ENCODE measurements around the gene CNOT2. TPM values are rescaled to one million over a fixed set of nuclear protein-coding genes. Genes with fewer than 3 reads are reported as not detected.

CNOT2 gene
- total RNA-seq, 2 experiments from 2014 or later, result 63.3 to 77.7 TPM

DNA sequence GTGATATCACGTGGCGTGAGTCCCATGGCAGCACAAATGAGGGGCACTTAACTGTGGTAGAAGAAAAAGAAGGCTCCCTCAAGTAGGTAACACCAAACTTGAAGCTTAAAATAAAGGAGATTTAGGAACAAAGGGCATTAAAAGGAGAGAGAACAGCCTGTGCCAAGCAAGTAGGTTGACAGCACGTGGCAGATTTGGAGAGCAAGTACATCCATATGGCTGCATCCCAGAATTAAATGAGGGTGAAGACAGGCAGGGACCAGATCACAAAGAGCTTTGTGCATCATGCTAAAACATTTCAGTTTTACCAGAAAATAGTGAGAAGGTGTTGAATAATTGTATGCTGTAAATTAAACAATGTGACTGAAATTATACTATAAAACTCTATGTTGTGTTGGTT is 155.6 kb downstream of the CNOT2 start:
- no peaks in the 10 kb centered on the region for H3K4me1 Mint-ChIP-seq
- DNase-seq, result no peak
- peaks cover 4% of the 10 kb centered on the region for H3K36me3 Mint-ChIP-seq (ENCODE audit: low read depth)
- ATAC-seq, result no peak
- ChIA-PET POLR2A (no interaction called here), CTCF (interaction anchor here (0.5 kb wide), 1 partner anchor 767 kb away, joined by 5 read pairs; no protein-coding TSS in a partner anchor)
- no peaks in the 10 kb centered on the region for H3K27me3 Mint-ChIP-seq
- H3K4me3 Mint-ChIP-seq, result no peak overlapping the region
- intact Hi-C loops (cut with DNase I, micrococcal nuclease), result no loop called here
- no peaks in the 10 kb centered on the region for H3K9me3 Mint-ChIP-seq (ENCODE audit: low read depth)
- H3K27ac Mint-ChIP-seq, result no peak overlapping the region

DNA sequence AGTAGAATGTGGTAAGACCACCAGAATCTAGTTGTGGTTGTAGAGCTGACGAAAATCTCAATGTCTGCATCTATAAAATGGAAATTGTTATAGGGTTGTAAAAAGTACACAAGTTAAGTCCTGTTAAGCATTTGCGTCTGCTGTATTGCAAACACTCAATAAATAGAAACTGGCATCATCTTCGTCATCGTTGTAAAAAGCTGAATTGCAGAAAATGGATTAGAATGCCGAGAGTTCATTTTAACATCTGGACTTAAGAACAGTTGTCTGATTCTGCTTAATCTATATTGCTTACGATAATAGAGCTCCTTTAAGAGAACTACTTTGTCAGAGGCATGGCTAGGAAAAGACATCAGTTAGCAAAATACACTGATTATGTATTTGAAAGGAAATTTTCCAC is 156.1 kb downstream of the CNOT2 start:
- Mint-ChIP-seq H3K27ac (no peak overlapping the region), H3K27me3 (no peaks in the 10 kb centered on the region), H3K9me3 (ENCODE audit: low read depth) (no peaks in the 10 kb centered on the region), H3K4me1 (no peaks in the 10 kb centered on the region), H3K4me3 (no peak overlapping the region), H3K36me3 (ENCODE audit: low read depth) (peaks cover 4% of the 10 kb centered on the region)
- CTCF ChIA-PET, result interaction anchor here (0.5 kb wide), 1 partner anchor 766 kb away, joined by 5 read pairs; no protein-coding TSS in a partner anchor
- intact Hi-C loops (cut with DNase I, micrococcal nuclease), result no loop called here
- POLR2A ChIA-PET, result no interaction called here
- DNase-seq (no peak), ATAC-seq (no peak)

DNA sequence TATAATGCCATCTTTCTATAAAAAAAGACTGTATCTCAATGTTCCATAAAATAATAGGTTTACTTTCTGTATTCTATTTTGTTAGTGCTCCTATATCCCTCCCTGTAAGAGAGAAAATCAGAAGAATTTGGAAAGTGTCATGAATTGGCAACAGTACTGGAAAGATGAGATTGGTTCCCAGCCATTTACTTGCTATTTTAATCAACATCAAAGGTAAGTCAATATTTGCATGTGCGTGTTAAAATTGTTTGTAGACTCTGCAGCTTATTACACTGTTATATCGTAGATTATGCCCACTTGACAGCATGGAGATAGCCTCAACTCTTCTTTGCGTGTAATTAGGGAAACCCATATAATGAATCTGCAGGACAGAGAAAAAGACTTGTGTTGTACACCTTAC is 156.9 kb downstream of the CNOT2 start:
- ChIA-PET POLR2A (no interaction called here), CTCF (no interaction called here)
- intact Hi-C loops (cut with DNase I, micrococcal nuclease), result no loop called here
- no peak for ATAC-seq
- no peaks in the 10 kb centered on the region for H3K9me3 Mint-ChIP-seq (ENCODE audit: low read depth)
- no peak overlapping the region for H3K4me3 Mint-ChIP-seq
- peaks cover 4% of the 10 kb centered on the region for H3K36me3 Mint-ChIP-seq (ENCODE audit: low read depth)
- H3K4me1 Mint-ChIP-seq, result no peaks in the 10 kb centered on the region
- H3K27ac Mint-ChIP-seq, result no peak overlapping the region
- no peak for DNase-seq
- H3K27me3 Mint-ChIP-seq, result no peaks in the 10 kb centered on the region

DNA sequence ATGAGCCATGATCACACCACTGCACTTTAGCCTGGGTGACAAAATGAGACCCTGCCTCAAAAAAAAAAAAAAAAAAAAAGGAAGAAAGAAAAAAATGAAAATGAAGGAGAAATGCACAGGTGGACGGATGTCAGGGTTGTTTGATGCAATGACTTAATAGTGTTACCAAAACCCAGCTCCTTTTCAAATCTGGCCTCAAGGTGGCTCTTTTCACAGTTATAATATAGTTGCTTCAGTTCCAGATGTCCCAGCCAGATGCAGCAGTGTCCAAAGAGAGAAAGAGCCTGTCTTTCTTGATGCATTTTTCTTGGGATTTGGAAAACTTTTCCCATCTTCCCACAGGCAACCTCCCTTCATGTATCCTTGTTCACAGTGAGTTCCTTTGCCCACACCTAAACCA is 159.4 kb downstream of the CNOT2 start:
- intact Hi-C loops (cut with DNase I, micrococcal nuclease), result no loop called here
- Mint-ChIP-seq H3K4me3 (no peak overlapping the region), H3K9me3 (ENCODE audit: low read depth) (no peaks in the 10 kb centered on the region), H3K27ac (no peak overlapping the region), H3K27me3 (no peaks in the 10 kb centered on the region), H3K4me1 (no peaks in the 10 kb centered on the region), H3K36me3 (ENCODE audit: low read depth) (peaks cover 4% of the 10 kb centered on the region)
- ChIA-PET POLR2A (no interaction called here), CTCF (interaction anchor here (0.6 kb wide), 1 partner anchor 11 kb away, joined by 3 read pairs; no protein-coding TSS in a partner anchor)
- no peak for ATAC-seq
- DNase-seq, result no peak

DNA sequence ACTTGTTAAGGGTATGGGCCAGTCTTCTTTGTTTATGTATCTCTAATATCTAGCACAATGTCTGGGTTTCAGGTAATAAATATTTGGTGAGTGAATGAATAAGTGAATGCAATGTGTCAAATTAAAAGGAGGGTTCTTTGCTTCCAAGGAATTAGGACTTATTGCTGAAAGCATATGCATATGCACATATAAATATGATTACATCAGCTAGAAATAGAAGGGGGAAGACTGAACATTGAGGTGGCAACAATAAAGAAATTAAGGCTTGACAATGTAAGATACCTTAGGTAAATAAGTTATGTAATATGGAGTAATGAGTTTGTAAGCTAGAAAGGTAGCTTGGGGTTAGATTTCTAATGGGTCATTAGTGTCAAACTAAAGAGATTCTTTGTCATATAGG is 160.6 kb downstream of the CNOT2 start:
- Mint-ChIP-seq H3K27me3 (no peaks in the 10 kb centered on the region), H3K4me3 (no peak overlapping the region), H3K9me3 (ENCODE audit: low read depth) (no peaks in the 10 kb centered on the region), H3K4me1 (no peaks in the 10 kb centered on the region), H3K36me3 (ENCODE audit: low read depth) (peaks cover 4% of the 10 kb centered on the region), H3K27ac (no peak overlapping the region)
- intact Hi-C loops (cut with DNase I, micrococcal nuclease), result no loop called here
- CTCF ChIA-PET, result no interaction called here
- no peak for DNase-seq
- ATAC-seq, result no peak
- POLR2A ChIA-PET, result no interaction called here

Other genes starting within 250 kb of the CNOT2 start
- gene KCNMB4, start 122.9 kb downstream of the CNOT2 start, total RNA-seq, result 1 to 10 TPM in 1 of 2 experiments, under 1 TPM in 1; 0.94 to 2.1 TPM